GM23338 (cell line): ENCODE results near the gene NR3C1. TPM values are rescaled to one million over a fixed set of nuclear protein-coding genes. Genes with fewer than 3 reads are reported as not detected.

ENCODE experiments used
- ATAC-seq: fragments of 200-7000 bp; cut with Tn5 transposase; 3 replicates; pipeline ENCODE4 v1.9.1; 2020
- DNase-seq: peaks from one replicate; pipeline ENCODE4 v3.0.0-alpha.2; 2015; ENCODE audit warnings: low spot score
- H2AFZ ChIP-seq: fragments of 200-600 bp; sonication (generic); 2 replicates; pipeline ENCODE4 v1.8.0; 2016; ENCODE audit warnings: antibody characterized with exemption, mild to moderate bottlenecking, moderate library complexity
- H3F3A ChIP-seq: fragments of 200-600 bp; sonication (generic); replicated peaks from 2 replicates; pipeline ENCODE4 v1.8.0; 2017; ENCODE audit warnings: antibody characterized with exemption, mixed run types, low read depth
- H3K27ac ChIP-seq: fragments of 200-600 bp; sonication (generic); 2 replicates; pipeline ENCODE4 v1.6.1; 2016; ENCODE audit warnings: low read depth
- H3K27me3 ChIP-seq: fragments of 200-600 bp; sonication (generic); 2 replicates; pipeline ENCODE4 v1.8.0; 2016; ENCODE audit warnings: mild to moderate bottlenecking, mixed run types, moderate library complexity; ENCODE audit not compliant: insufficient read depth
- H3K36me3 ChIP-seq: fragments of 200-600 bp; sonication (generic); 2 replicates; pipeline ENCODE4 v1.8.0; 2016; ENCODE audit warnings: mild to moderate bottlenecking; ENCODE audit not compliant: insufficient read depth
- H3K4me1 ChIP-seq: fragments of 200-600 bp; sonication (generic); 2 replicates; pipeline ENCODE4 v1.8.0; 2016; ENCODE audit warnings: mild to moderate bottlenecking, moderate library complexity; ENCODE audit not compliant: insufficient read depth
- H3K4me2 ChIP-seq: fragments of 200-600 bp; sonication (generic); 2 replicates; pipeline ENCODE4 v1.7.1; 2017; ENCODE audit warnings: mixed run types
- H3K4me3 ChIP-seq: fragments of 200-600 bp; sonication (generic); 2 replicates; pipeline ENCODE4 v1.6.1; 2016; ENCODE audit warnings: mixed run types
- H3K79me2 ChIP-seq: fragments of 200-600 bp; sonication (generic); replicated peaks from 2 replicates; pipeline ENCODE4 v1.8.0; 2017; ENCODE audit warnings: mild to moderate bottlenecking; ENCODE audit not compliant: insufficient read depth
- H3K9me2 ChIP-seq: fragments of 200-600 bp; sonication (generic); 2 replicates; pipeline ENCODE4 v1.8.0; 2017; ENCODE audit not compliant: insufficient read depth
- H4K20me1 ChIP-seq: fragments of 200-600 bp; sonication (generic); replicated peaks from 2 replicates; pipeline ENCODE4 v1.8.0; 2017; ENCODE audit warnings: mild to moderate bottlenecking; ENCODE audit not compliant: insufficient read depth
- H3K27ac Mint-ChIP-seq: 2 replicates; pipeline ENCODE4 v1.8.0; 2020; ENCODE audit warnings: inconsistent platforms, mild to moderate bottlenecking, moderate library complexity, mixed read lengths
- H3K27me3 Mint-ChIP-seq: 3 replicates; pipeline ENCODE4 v1.8.0; 2022; ENCODE audit warnings: low read depth, mild to moderate bottlenecking, moderate library complexity, mixed read lengths, inconsistent platforms; ENCODE audit not compliant: insufficient read depth, poor library complexity
- H3K36me3 Mint-ChIP-seq: 3 replicates; pipeline ENCODE4 v1.8.0; 2021; ENCODE audit warnings: low read depth, mild to moderate bottlenecking, inconsistent platforms, moderate library complexity, mixed read lengths
- H3K4me1 Mint-ChIP-seq: 3 replicates; pipeline ENCODE4 v1.8.0; 2020; ENCODE audit warnings: mild to moderate bottlenecking, inconsistent platforms, mixed read lengths
- H3K4me3 Mint-ChIP-seq: 3 replicates; pipeline ENCODE4 v1.8.0; 2021; ENCODE audit warnings: moderate library complexity, mild to moderate bottlenecking, inconsistent platforms, mixed read lengths
- H3K9me3 Mint-ChIP-seq: 3 replicates; pipeline ENCODE4 v1.8.0; 2020; ENCODE audit warnings: moderate library complexity, mild to moderate bottlenecking, inconsistent platforms, mixed read lengths
- CREB1 ChIP-seq: fragments of 250-450 bp; sonication (Bioruptor Pico); IDR thresholded peaks from 2 replicates; pipeline ENCODE4 v1.5.0; 2020; ENCODE audit warnings: low read depth, mild to moderate bottlenecking, moderate library complexity
- EZH2 ChIP-seq: fragments of 200-600 bp; sonication (generic); IDR thresholded peaks from one replicate; pipeline ENCODE4 v1.8.0; 2017; ENCODE audit warnings: antibody characterized with exemption, mild to moderate bottlenecking, low read depth; ENCODE audit not compliant: unreplicated experiment
- EZH2phosphoT487 ChIP-seq: fragments of 200-600 bp; sonication (generic); IDR thresholded peaks from one replicate; pipeline ENCODE4 v1.8.1; 2018; ENCODE audit warnings: antibody characterized with exemption; ENCODE audit not compliant: unreplicated experiment
- ZNF331 ChIP-seq: fragments of 250-450 bp; sonication (Bioruptor Pico); IDR thresholded peaks from 2 replicates; pipeline ENCODE4 v1.5.0; 2020; ENCODE audit warnings: low read depth, mild to moderate bottlenecking, moderate library complexity
- ZNF462 ChIP-seq: fragments of 250-450 bp; sonication (Bioruptor Pico); IDR thresholded peaks from 2 replicates; pipeline ENCODE4 v1.5.0; 2020; ENCODE audit warnings: mild to moderate bottlenecking, moderate library complexity
- polyA plus RNA-seq: library from polyadenylated mRNA; unstranded; fragments of >200 nt; fragmentation: Nextera tagmentation; extraction: Ambion mirVana; gene quantifications from 2 replicates; pipeline ENCODE4 v1.2.1, GENCODE V29; 2016
- total RNA-seq: library from RNA; depleted of rRNA; stranded (reverse); fragments of >200 nt; shearing (Covaris generic); gene quantifications from 2 replicates; pipeline ENCODE4 v1.2.3, GENCODE V29; 2014

NR3C1 gene
- total and polyA plus RNA-seq, 2 experiments from 2014 or later: 1.2 to 4.6 TPM

DNA sequence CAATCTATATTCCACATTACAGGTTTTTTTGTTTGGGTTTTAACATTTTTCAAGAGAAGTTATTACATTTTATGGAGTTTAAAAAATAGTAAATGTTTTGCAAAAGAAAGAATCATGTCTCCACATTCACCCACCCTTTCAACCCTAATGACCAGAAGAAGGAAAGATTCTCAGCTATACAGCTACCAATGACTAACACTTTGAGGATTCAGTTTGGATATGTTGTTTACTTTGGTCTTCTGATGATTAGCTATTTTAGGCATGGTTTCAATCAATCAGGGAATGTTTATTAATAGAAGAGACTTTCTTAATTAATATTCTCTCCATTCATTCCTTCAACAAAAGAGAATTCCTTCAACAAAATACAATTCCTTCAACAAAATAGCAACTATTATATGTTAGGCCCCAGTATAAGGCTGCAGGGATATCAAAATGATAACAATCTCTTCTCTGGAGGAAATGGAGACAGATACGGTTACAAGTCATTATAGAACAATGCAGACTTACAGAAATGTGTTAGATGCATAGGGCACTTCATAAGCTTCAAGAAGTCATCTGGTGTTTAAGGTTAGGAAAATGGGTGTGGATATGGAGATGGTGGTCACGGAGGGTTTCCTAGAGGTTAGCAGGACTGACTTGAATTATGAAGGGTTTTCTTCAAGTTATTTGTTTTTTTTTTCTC is 9.3 kb upstream of the NR3C1 start (continued):
- TF ChIP-seq ZNF462 (CRISPR knock-in tag) (no peak), EZH2phosphoT487 (no peak), EZH2 (no peak), CREB1 (CRISPR knock-in tag) (no peak)

DNA sequence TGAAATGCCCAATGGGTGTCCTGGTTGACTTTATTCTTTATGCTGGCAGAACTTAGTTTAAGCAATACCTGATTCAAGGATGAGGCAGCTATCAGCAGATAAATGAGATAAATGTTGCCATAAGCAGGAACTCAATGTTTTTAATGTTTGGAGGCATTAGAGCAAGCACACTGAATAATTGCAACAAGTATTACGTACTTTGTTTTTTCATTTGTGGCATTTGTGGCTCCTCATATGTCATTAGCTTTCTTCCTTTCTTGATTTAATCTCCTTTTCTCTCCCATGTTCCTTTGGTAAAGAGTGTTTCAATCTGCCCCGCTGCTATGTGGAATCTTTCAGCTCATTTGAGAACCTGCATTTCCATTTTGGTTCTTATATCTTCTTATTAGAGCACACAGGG is 6.4 kb upstream of the NR3C1 start:
- no peak for ATAC-seq

More for the DNA sequence above, 6.4 kb upstream of the NR3C1 start:
- peaks cover 7% of the 10 kb centered on the region for H3K27me3 Mint-ChIP-seq
- no peak overlapping the region for H3K27ac Mint-ChIP-seq
- Histone ChIP-seq H3K27me3 (no peaks in the 10 kb centered on the region), H3K9me2 (peaks cover 7% of the 10 kb centered on the region), H3K36me3 (no peaks in the 10 kb centered on the region), H3K4me2 (no peak overlapping the region), H3K27ac (no peak overlapping the region), H2AFZ (no peak overlapping the region), H3K4me3 (no peak overlapping the region), H3F3A (no peaks in the 10 kb centered on the region; the same call in 1 of the 2 replicates), H3K79me2 (no peaks in the 10 kb centered on the region), H3K4me1 (peaks cover 17% of the 10 kb centered on the region), H4K20me1 (no peaks in the 10 kb centered on the region)
- DNase-seq: no peak
- H3K4me3 Mint-ChIP-seq: no peak overlapping the region
- no peak for TF ChIP-seq ZNF331 (CRISPR knock-in tag)
- peaks cover 20% of the 10 kb centered on the region for H3K4me1 Mint-ChIP-seq
- H3K9me3 Mint-ChIP-seq: no peaks in the 10 kb centered on the region; the same call in 2 of the 3 replicates
- H3K36me3 Mint-ChIP-seq: no peaks in the 10 kb centered on the region
